H7 (cell line): ENCODE measurements around the gene NAPEPLD. TPM values are rescaled to one million over a fixed set of nuclear protein-coding genes. Genes with fewer than 3 reads are reported as not detected.
"Not testable (repeated sequence)": the region's sequence is repeated elsewhere in the genome, so short reads cannot be mapped to it uniquely, and the experiment has no call there.

Source experiments
- DNase-seq: peaks from one replicate; pipeline ENCODE4 v3.0.0; 2012
- H3K27me3 ChIP-seq: 2 replicates; pipeline ENCODE4 v1.6.0; 2011; ENCODE audit warnings: mild to moderate bottlenecking, low read length; ENCODE audit not compliant: control insufficient read depth, insufficient read depth
- H3K36me3 ChIP-seq: replicated peaks from 2 replicates; pipeline ENCODE4 v1.5.1; 2011; ENCODE audit warnings: low read length; ENCODE audit not compliant: control insufficient read depth, insufficient read depth
- H3K4me3 ChIP-seq: 2 replicates; pipeline ENCODE4 v1.5.1; 2011; ENCODE audit warnings: low read depth, mild to moderate bottlenecking, control low read depth, low read length, moderate library complexity; ENCODE audit not compliant: insufficient read depth
- total RNA-seq: library from RNA; depleted of rRNA; stranded (reverse); fragments of >200 nt; shearing (Covaris generic); gene quantifications from 2 replicates; pipeline ENCODE4 v1.2.3, GENCODE V29; 2014; rRNA removed

Gene NAPEPLD
- total RNA-seq: 1.6 and 1.9 TPM in 2 replicates

DNA sequence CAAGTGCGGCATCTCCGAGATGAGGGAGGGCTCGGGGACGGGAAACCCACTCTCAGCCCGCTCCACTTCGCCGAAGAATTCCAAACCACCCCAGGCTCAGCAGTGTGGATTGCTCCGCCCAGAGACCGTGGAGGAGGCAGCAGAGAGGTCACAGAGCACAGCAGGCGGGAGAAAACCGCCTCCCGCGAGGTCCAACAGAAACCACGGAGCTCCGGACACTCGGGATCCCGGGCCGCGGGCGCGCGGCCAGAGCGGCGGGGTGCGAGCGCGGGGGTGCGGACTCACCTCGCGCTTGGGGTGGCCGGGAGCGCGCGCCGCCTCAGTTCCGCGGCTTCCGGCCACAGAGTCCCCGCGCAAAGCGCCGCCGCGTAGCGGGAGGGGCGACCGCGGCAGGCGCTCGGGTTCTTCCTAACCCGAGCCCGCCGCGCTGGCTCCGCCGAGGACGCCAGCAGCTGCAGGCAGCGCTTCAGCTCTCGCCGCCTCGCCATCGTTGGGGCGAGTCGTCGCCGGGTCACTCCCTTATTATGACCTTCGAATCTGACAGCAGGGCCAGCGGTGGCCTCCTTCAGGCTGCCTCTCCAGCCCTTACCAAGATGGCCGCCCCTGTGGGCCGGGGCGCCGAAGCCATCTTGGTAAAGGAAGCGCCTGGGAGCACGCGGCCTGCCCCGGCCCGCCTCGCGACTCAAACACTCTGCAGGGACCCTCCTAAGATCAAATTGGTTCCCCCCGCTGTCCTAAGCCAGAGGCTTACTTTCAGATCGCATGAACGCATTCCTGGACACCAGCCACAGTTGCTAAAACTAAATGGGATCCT lies at the start of gene NAPEPLD:
TSS of gene NAPEPLD (minus strand) at position 106 of the 814 bp plus-strand sequence. CDS start 20,323 bp downstream, outside the sequence.
- no peaks in the 10 kb centered on the region for H3K36me3 ChIP-seq
- no peaks in the 10 kb centered on the region for H3K27me3 ChIP-seq
- H3K4me3 ChIP-seq: peak within 1 kb of the TSS; percentile 78
- DNase-seq: peak; percentile 88

DNA sequence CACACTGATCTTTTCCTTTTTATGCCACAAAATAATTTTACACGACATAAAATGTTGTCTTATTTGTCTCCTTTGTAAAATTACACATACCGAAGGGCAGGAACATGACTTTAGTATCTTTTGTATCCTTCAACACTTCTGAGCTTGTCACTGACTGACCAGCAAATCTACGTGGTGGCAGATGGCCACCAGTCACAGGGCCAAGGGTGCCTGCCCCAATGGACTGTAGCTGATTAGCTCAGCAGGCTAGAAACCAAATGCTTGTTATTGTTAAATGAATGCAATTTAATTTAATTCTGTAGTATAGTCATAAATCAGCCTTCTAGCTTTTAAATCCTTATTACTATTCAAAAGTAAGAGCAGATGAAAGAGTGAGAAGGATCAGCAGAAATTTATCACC lies 49.2 kb upstream of the NAPEPLD start:
- DNase-seq, H3K36me3 ChIP-seq: not testable (repeated sequence)

DNA sequence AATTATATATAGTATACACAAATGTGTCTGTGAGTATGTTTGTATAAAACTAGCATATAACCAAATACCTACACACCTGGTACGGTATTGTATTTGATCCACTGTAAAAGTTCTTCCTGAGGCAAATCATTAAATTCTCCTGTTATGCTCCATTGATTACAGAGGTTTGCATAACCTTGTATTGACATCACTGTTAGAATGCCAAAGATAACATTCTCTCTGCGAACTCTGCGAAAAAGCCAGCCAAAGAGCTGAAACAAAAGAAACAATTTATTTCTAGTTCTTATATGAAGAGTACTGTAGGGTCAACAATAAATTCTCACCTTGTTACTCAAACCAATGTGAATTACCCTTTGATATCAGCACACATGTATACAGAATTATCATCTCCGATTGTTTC lies 46.5 kb upstream of the NAPEPLD start:
- not testable (repeated sequence) for H3K36me3 ChIP-seq, DNase-seq, H3K4me3 ChIP-seq, H3K27me3 ChIP-seq

More for the DNA sequence above, 49.2 kb upstream of the NAPEPLD start:
- not testable (repeated sequence) for H3K4me3 ChIP-seq, H3K27me3 ChIP-seq

DNA sequence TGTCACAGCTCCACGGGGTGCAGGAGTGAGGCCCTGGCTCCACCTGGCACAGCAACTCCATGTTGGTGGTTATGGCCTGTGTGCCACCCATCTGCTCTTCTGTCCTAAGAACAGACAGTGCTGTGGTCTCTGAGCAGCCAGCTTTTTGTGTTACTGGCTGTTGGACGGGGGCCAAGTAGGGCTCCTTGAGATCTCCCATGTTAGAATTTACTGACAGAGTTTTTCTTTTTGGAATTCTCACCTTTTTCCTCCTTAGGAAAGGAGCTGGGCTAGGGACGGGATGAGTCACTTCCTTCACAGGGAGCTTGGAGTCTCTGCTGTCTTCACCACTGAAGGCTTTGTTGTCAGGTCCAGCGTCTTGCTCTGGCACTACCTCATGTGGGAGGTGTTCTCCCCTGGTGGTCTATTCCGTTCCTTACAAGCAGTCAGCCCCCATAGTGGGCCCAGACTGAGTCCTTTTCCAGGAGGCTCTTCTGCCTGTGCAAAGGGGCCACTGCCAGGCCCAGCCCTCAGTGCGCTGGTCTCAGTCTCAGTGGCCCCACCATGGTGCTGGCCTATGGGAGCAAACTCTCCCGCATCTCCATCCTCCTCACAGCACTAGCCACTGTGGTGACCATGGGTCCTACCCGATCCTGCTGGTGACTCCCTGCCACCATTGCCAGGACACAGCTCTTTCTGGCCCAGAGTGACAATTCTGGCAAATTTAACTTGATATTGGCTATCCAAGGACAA lies 23.7 kb upstream of the NAPEPLD start:
- H3K4me3 ChIP-seq, H3K36me3 ChIP-seq, H3K27me3 ChIP-seq, DNase-seq: not testable (repeated sequence)

DNA sequence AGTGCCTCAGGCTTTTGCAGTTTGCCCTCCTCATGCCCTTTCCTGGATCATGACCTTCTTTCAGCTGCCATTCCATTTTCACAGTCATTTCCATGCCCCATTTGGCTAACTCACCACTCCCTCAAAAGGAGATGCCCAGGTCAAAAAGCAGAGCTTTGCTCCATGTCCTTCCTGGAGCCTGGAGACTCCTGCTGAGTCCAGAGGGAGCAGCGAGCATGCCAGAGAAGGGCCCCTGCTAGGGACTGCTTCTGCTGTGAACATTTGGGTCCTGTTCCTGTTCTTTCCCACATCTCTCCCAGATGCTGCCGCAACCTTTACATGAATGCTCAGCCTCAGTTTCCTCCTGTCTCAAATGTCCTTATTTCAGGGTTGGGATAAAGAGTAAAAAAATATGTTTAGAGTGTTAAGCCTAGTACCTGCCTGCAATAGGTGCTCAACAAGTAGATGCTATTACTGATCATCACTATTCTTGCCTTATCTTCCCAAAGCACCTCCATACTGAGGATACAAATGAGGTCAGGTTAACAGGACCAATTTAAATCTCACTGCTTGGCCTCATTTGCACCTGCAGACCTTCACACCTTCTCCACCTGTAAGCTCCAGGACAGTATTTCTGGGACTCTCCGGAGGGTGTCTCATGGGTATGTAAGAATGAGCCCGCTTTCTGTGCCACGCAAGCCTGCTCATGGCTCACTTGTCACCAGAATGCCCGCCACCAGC lies 23.0 kb upstream of the NAPEPLD start:
- H3K4me3 ChIP-seq, H3K27me3 ChIP-seq, DNase-seq: not testable (repeated sequence)

DNA sequence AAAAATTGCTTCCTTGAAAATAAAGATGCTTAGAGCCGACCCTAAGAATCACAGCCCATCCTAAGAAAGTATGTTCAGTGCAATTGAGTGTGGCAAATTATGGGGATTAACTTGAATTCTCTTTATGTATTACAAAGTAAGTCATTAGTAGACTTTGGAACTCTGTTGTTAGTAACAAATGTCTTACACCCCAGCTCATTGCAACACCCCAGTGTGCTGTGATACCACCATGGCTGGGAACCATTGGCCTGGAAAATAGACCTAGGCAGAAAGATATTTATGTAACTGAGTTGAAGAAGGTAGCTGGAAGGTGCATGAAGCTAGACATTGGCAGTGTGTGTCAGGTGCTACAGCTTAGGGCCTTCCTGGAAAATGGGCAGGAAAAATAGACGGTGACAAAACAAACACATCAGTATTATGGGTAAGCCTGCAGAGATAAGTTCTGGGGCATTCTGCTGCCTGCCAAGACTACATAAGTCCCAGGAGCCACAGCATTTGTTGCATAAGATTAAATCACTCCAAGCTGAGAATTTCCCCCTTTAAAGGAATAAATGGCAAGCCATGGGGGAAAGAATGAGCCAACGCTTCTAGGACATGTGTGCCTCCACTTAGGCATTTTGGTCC lies 18.1 kb upstream of the NAPEPLD start:
- not testable (repeated sequence) for DNase-seq, H3K4me3 ChIP-seq

More for the DNA sequence above, 23.0 kb upstream of the NAPEPLD start:
- not testable (repeated sequence) for H3K36me3 ChIP-seq

DNA sequence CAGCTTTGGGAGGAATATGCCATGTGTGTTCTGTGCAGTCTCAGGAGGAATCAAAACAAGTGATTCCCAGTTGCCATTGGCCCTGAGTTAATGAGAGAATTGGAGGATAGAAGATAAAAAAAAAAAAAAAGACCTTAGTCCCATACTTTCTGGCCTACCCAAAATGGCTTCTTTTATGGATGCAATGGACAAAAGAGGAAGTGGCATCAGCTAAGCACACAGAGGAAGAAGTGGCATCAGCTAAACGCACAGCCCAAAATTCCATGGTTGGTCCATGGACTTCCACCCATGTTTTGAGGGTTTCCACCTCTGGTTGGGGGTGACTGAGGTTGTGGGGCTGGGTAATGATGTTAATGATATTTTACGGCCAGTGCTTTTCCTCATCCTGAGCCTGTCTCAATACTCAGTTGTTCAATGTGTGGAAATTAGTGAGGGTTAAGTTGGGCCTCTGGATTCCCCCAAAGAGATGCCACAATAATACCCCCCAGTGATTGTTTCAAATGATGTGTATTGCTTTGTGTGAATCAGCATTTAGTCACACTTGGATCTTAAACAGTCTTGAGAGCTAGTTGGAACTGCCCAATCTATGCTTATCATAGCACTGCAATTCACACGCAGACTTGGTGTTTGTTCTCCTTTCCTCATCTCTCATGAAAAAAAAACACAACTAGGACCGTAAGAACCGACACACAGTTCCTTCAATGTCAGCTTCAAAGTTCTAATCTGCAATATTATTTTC lies 14.4 kb upstream of the NAPEPLD start:
- DNase-seq, H3K36me3 ChIP-seq, H3K4me3 ChIP-seq, H3K27me3 ChIP-seq: not testable (repeated sequence)

More for the DNA sequence above, 18.1 kb upstream of the NAPEPLD start:
- H3K27me3 ChIP-seq, H3K36me3 ChIP-seq: not testable (repeated sequence)

DNA sequence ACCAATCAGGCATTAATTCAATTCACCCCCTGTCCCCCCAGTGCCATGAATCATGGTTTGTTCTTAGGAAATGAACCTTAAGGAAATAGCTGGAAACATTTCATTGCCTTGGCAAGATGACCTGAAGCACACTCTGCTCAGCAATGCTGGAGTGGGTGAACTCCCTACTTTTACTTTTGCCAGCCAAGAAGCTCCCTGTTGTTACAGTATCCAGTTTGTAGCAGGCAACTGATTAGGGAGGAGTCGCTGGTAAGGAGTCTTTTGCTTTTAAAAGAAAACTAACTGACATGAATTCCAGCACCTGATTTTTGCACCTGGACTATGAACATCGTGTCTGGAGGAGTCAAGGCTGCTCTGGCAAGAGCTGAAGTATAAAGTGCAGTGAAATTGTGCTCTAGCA lies 13.7 kb upstream of the NAPEPLD start:
- not testable (repeated sequence) for H3K27me3 ChIP-seq, DNase-seq, H3K36me3 ChIP-seq, H3K4me3 ChIP-seq

DNA sequence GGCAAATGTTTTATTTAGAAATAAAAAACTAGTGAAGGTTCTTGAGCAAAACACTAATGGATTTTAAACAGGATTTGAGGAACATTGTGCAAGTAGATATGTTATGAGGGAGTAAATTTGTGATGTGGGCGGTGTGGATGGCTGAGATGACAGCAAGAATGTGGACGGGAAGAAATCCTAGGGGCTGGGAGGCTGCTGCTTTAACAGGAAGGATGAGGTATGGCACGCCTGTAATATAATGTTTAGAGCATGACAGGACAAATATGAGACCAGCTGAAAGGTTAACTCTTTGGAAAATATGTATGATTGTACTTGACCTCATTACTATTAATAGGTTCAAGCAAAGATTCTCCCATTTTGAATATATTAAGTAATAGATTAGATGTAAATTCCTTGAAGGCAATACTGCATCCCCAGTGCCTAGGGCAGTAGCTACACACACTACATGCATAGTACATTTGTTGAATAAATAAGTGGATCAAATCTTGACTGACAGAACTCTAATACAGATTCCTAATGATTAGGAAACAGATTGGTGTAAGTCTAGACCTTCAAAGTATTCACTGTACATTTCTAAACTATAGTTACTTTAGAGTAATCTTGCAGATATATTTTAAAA lies 13.2 kb upstream of the NAPEPLD start:
- H3K36me3 ChIP-seq, H3K27me3 ChIP-seq, DNase-seq, H3K4me3 ChIP-seq: not testable (repeated sequence)

DNA sequence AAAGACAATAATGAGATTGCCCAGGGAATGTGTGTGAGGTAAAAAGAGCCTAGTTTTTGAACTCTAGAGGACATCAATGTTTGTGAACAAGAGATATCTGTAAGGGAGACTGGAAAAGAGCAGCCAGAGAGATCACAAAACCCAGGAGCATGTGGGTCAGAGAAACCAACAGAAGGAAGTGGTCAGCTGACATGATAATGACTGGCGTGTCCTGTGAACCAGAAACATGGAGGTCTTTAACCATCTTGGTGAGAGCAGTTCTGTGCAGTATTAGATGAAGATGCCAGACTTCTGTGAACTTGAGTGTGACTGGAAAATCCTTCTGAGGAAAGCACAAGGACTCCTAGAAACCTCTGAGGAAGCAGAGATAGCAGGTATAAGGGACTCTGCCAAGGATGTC lies 10.2 kb upstream of the NAPEPLD start:
- H3K27me3 ChIP-seq, DNase-seq, H3K4me3 ChIP-seq, H3K36me3 ChIP-seq: not testable (repeated sequence)

DNA sequence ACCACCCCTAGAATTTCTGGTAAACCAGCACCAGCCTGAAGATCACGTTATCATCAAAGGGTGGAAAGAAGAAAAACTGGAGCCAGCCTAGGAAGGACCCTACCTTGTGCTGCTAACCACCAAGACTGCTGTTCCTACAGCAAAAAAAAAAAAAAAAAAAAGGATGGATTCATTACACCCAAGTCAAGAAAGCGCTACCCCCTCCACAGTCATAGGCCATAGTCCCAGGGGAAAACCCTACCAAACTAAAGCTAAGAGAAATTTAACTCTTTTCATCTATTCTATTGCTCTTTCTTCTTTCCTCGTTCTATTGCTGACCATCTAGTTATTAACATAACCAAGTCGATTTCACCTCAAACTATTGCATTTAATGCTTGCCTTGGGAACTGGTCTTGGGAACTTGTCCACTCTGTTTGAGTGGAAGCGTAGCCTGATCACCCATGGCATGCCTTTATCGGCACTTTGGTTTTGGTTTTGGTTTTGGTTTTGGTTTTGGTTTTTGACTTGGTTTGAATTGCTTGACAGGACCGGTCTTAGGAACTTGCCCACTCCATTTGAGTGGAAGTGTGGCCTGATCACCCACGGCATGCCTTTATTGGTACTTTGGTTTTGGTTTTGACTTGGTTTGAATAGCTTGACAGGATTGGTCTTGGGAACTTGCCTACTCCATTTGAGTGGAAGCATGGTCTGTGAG lies 6.6 kb upstream of the NAPEPLD start:
- H3K36me3 ChIP-seq, DNase-seq, H3K27me3 ChIP-seq, H3K4me3 ChIP-seq: not testable (repeated sequence)

DNA sequence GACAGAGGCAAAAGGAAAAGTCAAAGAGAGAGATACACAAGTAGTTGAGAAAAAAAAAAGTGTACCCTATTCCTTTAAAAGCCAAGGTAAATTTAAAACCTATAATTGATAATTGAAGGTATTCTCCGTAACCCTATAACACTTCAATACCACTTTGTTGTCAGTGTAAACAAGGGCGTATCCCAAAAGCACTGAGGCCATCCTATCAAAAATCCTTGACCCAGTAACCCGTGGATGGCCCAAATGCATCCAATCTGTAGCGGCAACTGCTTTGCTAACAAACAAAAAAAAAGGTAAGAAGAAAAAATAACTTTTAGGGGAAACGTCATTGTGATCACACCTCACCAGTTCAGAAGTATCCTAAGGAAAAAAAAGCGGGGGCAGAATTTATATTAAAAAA lies 5.1 kb upstream of the NAPEPLD start:
- Histone ChIP-seq H3K36me3 (no peaks in the 10 kb centered on the region), H3K4me3 (no peak overlapping the region), H3K27me3 (no peaks in the 10 kb centered on the region)
- DNase-seq: no peak
